ENCODE data around the gene GCNT2. TPM values are rescaled to one million over a fixed set of nuclear protein-coding genes. Genes with fewer than 3 reads are reported as not detected.
"Not testable (repeated sequence)": the region's sequence is repeated elsewhere in the genome, so short reads cannot be mapped to it uniquely, and the experiment has no call there.

Gene GCNT2
- total RNA-seq, 1 donor from 2014 or later: 8.7 TPM

DNA sequence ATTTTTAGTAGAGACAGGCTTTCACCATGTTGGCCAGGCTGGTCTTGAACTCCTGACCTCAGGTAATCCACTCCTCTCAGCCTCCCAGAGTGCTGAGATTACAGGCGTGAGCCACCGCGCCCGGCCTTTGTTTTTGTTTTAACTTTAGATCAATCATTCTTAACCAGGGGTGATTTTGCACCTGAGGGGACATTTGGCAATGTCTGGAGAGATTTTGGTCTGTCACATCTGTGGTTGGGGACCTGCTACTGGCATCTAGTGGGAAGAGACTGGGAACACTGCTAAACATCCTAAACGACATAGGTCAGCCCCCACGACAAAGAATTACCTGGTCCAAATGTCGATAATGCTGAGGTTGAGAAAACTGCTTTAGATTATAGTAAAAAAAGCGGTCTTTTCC is 91.0 kb downstream of the GCNT2 start:
- DNase-seq: no peak

DNA sequence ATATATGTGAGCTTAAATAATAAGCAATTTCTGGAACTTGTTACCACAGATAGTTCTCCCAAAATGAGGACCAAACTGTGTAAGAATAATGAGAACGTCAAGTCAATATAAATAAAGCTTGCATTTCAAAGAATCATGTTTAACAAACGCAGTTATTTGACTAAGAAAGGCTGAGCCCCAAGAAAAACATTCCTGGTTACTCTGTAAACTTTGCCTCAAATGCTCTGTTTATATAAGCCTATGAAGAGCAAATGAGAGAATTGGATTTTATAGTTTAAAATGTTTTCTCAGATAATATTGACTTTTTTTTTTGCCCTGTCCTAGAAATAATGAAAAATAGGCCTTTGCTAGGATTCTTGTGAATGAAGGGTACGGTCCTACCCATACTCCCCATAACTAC is 91.9 kb downstream of the GCNT2 start:
- no peak for DNase-seq

DNA sequence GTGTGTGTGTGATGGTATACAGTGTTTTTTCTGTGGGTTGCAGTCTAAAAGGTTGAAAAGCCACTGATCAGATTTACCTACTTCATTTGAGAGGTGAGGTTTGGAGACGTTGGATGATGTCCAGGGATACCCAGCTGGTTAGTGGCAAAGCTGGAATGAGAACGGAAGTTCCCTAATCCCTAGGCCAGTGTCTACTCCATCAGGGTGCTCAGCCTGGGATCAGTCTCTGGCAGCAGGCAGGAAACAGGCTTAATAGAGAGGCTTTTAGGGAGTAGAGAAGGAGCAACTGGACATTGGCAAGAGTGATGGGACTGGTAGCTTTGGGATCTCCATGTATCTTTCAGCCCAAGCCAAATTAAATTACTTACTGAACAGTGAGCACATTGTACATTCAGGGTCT is 92.6 kb downstream of the GCNT2 start:
- no peak for DNase-seq

DNA sequence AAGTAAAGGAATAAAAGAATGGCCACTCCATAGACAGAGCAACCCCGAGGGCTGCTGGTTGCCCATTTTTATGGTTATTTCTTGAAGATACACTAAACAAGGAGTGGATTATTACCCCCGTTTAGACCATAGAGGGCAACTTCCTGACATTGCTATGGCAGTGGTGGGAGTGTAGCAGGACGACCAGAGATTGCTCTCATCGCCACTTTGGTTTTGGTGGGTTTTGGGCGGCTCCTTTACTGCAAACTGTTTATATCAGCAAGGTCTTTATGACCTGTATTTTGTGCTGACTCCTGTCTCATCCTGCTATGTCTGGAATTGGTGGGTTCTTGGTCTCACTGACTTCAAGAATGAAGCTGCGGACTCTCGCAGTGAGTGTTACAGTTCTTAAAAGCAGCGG is 94.5 kb downstream of the GCNT2 start:
- no peak for DNase-seq

DNA sequence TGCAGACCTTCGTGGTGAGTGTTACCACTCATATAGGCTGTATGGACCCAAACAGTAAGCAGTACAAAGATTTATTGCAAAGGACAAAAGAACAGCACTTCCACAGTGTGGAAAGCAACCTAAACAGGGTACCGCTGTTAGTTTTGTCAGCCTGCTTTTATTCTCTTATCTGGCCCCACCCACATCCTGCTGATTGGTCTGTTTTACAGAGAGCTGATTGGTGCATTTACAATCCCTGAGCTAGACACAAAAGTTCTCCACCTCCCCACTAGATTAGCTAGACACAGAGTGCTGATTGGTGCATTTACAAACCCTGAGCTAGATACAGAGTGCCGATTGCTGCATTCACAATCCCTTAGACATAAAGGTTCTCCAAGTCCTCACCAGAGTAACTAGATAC is 95.1 kb downstream of the GCNT2 start:
- not testable (repeated sequence) for DNase-seq

DNA sequence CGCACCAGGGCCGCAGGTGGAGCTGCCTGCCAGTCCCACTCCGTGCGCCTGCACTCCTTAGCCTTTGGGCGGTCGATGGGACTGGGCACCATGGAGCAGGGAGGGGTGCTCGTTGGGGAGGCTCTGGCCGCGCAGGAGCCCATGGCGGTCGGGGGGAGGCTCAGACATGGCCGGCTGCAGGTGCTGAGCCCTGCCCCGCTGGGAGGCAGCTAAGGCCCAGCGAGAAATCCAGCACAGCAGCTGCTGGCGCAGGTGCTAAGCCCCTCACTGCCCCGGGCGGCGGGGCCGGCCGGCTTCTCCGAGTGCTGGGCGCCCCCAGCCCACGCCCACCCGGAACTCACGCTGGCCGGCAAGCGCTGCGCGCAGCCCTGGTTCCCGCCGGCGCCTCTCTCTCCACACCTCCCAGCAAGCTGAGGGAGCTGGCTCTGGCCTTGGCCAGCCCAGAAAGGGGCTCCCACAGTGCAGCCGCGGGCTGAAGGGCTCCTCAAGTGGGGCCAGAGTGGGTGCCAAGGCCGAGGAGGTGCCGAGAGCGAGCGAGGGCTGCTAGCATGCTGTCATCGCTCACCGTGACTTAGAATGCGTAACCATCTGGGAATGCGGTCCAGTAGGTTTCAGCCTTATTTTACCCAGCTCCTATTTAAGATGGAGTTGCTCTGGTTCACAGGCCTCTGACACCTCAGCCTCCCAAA is 96.0 kb downstream of the GCNT2 start:
- DNase-seq: no peak

DNA sequence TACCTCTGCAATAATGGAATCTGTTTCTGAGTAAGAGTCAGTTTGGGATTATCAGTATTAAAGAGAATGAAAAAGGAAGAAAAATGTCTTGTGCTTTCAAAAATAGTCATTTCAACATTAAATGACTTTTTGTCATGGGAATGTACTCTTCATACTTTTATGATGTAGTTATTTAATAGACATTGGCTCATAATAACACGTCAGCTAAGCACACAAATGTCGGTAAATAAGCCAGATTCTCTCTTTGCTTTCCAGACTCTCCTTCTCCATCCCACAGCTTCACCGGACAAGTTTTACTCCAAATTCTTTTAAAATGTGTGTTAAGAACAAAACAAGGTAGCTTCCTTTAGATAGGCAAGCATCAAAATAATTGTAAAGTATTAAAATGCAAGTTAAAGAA is 97.3 kb downstream of the GCNT2 start:
- no peak for DNase-seq

DNA sequence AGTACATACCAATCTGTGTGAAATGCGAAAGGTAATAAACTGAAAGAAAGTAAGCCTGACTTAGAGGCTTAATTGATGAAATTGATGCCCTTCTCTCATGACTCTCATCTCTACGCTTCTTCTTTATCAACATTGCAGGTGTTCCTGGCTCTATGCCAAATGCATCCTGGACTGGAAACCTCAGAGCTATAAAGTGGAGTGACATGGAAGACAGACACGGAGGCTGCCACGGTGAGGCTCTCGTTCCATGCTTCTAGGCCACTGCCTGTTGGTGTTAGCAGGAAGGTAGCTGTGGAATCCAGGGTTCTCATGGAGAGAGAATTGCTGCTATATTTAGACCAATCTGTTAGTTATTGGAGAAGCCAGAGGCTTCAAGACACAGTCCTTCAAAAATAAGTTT is 100.1 kb downstream of the GCNT2 start:
- DNase-seq: no peak

DNA sequence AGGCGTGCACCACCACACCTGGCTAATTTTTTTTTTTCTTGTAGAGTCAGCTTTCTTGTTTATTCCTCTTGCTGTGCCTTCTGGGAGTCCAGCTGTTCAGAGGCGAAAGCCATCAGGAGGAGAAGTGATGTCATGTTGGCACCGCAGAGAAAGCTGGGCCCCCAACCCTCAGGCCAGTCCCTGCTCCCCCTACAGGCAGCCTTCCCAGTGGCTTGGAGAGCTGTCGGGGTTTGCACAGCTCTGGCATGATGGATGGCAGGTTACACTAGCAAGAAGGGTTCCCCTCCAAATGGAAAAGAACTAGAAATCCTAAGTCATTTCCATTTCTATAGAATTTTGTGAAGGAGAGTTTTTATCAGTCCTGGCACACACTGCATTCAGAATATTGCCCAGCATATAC is 100.7 kb downstream of the GCNT2 start:
- no peak for DNase-seq

DNA sequence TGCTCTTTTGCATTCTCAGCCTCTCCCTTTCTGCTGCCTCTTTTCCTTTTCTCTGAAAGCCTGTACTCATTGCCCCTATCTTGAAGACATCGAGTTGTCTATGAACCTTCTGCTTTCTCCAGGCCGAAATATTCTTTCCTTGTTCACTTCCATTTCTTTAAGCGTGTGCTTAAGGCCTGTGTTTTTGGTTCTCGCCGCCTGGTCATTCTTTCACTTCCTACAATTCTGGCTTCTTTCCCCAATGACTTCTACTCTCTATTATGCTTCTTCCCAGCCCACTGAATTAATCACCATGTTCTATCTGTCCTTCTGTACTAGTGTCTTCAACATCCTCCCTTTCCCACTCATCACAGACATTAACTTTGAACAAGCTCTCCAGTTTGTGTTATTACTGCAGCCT is 103.7 kb downstream of the GCNT2 start:
- no peak for DNase-seq

DNA sequence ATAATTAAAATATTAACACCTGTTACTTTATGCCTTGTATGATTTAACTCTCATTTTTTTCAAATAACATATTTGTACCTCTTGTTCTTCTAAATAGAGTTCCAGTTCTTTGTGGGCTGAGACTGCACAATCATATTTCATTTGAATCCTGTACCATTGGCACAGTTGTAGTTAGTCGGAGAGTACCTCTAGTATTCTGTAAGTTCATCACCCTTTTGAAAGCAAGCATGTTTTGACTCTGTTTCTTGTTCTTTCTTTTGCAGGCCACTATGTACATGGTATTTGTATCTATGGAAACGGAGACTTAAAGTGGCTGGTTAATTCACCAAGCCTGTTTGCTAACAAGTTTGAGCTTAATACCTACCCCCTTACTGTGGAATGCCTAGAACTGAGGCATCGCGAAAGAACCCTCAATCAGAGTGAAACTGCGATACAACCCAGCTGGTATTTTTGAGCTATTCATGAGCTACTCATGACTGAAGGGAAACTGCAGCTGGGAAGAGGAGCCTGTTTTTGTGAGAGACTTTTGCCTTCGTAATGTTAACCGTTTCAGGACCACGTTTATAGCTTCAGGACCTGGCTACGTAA is 105.1 kb downstream of the GCNT2 start:
- DNase-seq: no peak

DNA sequence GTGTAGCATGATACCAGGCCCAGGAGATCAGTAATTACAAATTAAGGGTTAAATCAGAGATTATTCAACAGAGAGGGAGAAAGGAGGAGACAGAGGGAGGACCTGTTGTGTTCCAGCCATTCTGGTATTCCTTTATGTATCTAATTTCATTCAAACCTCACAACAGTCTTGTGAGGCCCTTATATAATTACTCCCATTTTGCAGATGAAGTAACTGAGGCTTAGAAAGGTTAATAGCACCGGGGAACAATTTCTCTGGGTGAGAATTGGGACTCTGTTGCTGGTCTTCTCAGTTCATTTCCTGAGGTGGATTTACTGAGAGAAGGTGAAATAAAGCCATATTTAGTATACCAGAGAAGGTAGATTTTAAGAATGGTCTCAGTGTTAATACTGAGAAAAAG is 106.6 kb downstream of the GCNT2 start:
- no peak for DNase-seq

DNA sequence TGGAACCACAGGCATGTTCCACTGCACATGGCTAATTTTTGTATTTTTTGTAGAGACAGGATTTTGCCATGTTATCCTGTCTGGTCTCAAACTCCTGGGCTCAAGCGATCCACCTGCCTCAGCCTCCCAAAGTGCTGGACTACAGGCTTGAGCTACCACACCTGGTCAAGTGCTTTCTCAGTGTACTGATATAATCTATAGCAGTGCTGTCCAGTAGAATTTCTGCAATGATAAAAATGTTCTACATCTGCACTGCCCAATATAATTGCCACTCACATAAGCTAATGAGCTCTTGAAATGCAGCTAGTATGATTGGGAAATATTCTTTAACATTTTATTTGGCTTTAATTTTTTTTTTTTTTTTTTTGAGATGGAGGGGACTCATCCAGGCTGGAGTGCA is 109.0 kb downstream of the GCNT2 start:
- no peak for DNase-seq

DNA sequence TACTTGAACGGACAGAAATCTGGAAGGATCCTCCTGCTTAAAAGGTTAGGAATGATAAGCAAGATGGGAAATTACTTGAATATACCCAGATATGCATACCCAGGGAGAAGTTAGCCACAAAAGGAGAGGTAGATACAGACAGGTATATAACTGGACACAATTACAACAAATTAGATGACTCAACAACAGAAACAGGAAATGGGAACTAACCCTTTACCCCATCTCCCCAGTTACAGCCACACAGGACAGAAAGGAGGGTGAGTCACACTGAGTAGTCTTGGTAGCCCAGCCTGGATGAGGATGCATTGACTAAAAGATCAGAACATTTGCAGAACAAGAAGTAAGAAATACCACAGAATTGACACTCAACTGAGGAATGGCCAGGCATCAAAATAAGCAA is 112.1 kb downstream of the GCNT2 start:
- DNase-seq: no peak

DNA sequence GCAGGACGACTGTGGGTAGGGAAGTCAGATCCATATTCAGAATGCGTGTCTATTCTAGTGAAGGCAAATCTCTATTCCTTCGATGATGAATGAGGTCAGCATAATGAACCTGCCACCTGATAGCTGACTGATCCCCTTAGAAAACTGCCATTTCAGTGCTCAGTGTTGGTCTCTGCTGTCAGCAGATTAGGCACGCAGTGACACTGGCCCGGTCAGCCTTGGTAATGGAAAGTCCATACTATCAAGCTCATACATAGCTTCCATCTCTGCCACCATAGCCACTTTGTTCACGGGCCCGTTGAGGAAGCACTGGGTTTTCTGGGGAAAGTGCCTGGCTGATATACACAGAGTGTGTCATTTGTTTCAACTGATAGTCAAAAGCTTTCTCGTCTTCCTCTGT is 119.3 kb downstream of the GCNT2 start:
- no peak for DNase-seq

DNA sequence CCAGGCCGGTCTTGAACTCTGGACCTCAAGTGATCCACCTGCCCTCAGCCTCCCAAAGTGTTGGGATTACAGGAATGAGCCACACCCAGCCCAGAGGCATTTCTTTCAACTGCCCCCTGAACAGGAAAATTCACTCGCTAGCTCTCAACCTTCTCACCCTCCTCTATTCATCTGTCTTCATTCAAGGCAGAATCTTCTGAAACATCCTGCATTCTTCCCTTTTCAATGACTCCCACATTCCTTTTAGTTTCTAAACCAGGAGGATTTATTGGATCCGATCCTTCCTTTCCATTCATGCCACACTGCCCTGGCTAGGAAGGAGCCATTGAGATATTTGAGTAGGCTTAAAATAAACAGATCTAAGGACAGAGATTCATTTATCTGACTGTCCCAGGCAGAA is 120.4 kb downstream of the GCNT2 start:
- DNase-seq: no peak

DNA sequence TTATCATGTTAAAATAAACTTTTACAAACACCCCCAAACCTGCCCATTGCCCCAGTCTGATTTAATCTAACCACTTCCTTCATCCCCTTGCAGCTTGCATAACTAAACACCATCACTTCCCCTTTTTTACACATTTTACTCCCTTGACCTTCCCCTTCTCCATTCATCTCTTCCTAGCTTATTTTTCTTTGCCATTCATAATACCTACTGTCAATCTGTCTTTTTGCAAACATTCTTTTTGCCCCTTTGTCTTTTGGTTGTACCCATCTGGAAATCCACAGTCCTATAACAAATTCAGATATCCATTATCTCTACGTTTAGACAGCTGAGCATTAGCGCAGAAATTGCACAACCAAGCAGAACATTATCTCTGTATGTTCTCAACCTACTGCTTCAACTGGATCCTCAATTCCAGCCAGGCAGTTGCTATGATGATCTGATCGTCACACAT is 122.1 kb downstream of the GCNT2 start:
- no peak for DNase-seq

DNA sequence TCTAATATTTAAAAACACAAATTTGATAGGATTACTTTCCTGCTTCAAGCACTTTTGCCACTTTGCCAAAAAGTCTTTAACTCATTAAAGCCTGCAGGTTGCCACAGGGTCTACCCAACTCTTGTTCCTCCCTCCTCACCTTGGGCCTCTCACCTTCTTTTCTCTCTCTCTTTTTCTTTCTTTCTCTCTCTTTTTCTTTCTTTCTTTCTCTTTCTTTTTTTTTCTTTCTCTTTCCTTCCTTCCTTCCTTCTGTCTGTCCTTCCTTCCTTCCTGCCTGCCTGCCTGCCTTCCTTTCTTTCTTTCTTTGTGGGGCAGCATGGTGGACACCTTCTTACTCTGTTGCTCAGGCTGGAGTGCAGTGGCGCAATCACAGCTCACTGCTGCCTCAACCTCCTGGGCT is 123.1 kb downstream of the GCNT2 start:
- no peak for DNase-seq

DNA sequence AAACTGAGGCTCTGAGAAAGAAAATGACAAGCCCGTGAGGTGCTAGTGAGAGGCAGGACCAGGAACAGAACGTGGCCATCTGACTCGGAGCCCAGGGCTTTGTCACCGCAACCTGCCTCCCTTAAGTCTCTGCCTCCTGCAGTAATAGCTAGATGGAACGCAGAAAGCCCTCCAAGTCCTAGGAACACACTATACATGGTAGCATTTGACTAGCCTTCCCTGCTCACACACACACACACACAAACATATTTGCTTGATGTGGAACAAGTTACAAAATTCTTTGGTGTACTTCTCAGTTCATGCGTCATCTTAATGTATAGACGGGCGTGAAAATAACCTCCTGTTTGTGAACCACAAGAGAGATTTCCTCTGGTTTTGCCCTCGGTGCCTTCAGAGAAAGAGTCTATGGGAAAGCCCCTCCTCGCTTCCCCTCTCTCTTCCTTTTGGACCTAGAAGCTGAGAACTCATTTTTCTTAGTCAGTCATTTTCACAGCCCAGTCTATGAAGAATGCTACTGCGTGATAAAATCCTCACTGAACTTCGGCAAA is 134.4 kb downstream of the GCNT2 start:
- no peak for DNase-seq

DNA sequence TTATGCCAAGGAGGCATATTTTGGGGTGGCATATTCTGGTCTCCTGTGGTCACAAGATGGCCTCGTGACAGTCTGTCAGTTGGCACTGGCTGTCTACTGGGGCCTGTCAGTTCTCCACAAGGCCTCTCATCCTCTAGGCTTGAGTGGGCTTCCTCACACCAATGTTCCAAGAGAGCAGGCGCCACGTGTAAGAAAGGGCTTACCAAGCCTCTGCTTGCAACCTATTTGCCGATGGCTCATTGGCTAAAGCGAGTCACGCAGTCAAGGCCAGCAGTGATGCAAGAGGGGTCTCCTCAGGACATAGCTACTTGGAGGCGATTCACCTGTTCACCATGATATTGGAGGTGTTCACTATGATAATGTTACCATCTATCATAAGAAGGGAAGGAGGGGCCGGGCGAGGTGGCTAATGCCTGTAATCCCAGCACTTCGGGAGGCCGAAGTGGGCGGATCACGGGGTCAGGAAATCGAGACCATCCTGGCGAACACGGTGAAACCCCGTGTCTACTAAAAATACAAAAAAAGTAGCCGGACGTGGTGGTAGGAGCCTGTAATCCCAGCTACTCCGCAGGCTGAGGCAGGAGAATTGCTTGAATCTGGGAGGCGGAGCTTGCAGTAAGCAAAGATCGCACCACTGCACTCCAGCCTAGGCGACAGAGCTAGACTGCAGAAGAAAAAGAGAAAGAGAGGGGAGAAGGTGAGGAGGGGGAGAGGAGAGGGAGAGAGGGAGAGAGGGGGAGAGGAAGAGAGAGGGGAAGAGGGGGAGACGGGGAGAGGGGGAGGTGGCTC is 138.0 kb downstream of the GCNT2 start:
- DNase-seq: no peak

DNA sequence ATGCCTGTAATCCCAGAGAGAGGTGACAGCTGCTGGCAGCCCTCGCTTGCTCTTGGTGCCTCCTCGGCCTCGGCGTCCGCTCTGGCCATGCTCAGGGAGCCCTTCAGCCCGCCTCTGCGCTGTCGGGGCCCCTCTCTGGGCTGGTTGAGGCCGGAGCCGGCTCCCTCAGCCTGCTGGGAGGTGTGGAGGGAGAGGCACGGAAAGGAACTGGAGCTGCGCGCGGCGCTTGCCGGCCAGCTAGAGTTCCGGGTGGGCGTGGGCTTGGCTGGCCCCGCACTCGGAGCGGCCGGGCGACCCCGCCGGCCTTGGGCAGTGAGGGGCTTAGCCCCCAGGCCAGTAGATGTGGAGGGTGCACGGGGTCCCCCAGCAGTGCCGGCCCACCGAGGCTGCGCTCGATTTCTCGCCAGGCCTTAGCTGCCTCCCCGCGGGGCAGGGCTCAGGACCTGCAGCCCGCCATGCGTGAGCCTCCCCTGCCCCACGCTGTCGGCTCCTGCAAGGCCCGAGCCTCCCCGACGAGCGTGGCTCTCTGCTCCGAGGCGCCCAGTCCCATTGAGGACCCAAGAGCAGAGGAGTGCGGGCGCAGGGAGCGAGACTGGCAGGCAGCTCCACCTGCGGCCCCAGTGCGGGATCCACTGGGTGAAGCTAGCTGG is 138.7 kb downstream of the GCNT2 start:
- DNase-seq: no peak

DNA sequence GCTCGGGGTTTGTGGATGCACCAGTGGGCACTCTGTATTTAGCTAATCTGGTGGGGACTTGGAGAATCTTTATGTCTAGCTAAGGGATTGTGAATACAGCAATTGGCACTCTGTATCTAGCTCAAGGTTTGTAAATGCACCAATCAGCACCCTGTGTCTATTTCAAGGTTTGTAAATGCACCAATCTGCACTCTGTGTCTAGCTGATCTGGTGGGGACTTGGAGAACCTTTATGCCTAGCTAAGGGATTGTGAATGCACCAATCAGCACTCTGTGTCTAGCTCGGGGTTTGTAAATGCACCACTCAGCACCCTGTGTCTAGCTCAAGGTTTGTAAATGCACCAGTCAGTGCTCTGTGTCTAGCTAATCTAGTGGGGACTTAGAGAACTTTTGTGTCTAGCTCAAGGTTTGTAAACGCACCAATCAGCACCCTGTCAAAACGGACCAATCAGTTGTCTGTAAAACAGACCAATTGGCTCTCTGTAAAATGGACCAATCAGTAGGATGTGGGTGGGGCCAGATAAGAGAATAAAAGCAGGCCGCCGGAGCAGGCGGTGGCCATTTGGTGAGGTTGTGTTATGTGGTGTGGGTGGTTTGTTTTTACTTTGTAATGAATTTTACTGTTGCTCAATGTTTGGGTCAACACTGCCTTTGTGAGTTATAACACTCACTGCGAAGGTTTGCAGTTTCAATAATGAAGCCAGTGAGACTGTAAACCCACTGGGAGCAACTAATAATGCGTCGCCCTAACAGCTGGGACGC is 139.5 kb downstream of the GCNT2 start:
- DNase-seq: not testable (repeated sequence)
